GM10847 (cell line): Measurements from ENCODE around the gene IL36B.

Experiments
- POLR2A ChIP-seq: IDR thresholded peaks from 2 replicates; pipeline ENCODE4 v1.6.1; 2011; ENCODE audit not compliant: insufficient read length; ENCODE audit errors: extremely low read depth

Gene IL36B

GRCh38 chr2:113007250-113007649, 45.4 kb downstream of the IL36B start:
- no peak for TF ChIP-seq POLR2A

GRCh38 chr2:113005030-113005509, 47.6 kb downstream of the IL36B start, which contains the start of gene IL36A:
TSS of gene IL36A (plus strand) at chr2:113005459. CDS start at chr2:113005872, 413 bp downstream.
- no peak for TF ChIP-seq POLR2A

- TF ChIP-seq POLR2A, result no peak
Observed at GRCh38 chr2:113002677-113003076, 50.0 kb downstream of the IL36B start.

- TF ChIP-seq POLR2A, result no peak
Observed at GRCh38 chr2:113000436-113000835, 52.2 kb downstream of the IL36B start.

- TF ChIP-seq POLR2A, result no peak
Observed at GRCh38 chr2:112997151-112997550, 55.5 kb downstream of the IL36B start.

GRCh38 chr2:112996635-112997034, 56.0 kb downstream of the IL36B start:
- no peak for TF ChIP-seq POLR2A

DNA sequence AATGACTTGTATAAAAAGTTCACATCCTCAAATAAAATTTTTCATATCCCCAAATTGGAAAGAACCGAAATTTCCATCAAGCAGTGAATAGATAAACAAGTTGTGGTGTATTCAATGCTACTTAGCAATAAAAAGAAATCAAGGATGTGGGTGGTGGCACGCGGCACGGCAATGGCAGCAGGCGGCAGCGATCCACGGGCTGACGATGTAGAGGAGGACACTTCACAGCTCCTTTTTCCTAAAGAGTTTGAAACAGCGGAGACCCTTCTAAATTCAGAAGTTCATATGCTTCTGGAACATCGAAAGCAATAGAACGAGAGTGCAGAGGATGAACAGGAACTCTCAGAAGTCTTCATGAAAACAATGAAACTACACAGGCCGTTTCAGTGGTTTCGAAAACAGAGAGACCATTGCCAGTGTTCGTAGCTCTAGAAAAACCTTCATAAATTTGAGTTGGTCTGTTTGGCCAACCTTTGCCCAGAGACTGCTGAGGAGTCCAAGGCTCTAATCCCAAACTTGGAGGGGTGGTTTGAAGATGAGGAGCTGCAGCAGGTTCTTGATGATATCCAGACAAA, 57.2 kb downstream of the IL36B start:
- no peak for TF ChIP-seq POLR2A

DNA sequence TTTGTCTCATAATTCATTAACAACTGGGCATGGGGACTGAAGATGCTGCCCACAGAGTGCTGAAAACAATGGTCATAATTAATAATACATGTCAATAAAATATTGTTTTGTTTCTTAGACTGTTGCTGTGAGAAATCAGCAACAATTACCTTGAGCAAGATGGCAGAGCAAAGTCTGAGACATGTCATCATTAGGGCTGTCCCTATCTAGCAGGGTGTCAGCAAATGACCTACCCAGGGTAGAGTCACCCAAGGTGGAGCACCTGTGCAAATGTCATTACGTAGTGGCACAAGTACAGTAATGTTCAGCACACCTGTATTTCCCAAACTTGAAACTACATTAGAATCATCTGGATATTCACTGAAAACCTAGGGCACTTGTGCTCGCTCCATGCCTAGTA, 58.0 kb downstream of the IL36B start:
- no peak for TF ChIP-seq POLR2A

DNA sequence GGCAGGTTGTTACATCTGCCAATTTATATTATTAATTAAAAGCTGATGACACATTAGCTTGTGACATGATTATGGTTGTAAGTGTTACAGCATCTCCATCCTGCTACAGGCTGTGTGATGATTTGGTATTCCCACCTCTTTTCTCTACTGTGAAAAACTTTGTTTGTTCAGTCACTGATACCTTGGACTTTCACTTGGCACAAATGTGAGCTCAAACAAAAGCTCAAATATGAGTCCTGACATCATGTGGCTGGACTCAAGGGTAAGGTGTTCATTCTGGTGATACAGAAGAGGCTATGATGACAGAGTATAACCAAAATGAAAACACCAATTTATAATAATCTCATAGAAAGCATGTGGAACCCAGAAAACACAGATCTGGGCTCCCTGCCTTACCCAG, 58.8 kb downstream of the IL36B start:
- TF ChIP-seq POLR2A, result no peak

DNA sequence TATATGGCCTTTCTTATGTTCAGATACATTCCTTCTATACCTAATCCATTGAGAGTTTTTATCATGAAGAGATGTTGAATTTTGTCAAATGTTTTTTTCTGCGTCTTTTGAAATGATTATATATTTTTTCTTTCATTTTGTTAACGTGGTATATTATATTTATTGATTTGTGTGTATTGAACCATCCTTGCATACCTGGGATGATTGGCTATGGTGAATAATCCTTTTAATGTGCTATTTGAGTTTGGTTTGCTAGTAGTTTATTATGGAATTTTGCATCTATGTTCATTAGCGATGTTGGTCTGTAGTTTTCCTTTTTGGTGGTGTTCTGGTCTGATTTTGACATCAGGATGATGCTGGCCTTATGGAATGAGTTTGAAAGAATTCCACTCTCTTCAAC, 63.1 kb downstream of the IL36B start:
- no peak for TF ChIP-seq POLR2A

DNA sequence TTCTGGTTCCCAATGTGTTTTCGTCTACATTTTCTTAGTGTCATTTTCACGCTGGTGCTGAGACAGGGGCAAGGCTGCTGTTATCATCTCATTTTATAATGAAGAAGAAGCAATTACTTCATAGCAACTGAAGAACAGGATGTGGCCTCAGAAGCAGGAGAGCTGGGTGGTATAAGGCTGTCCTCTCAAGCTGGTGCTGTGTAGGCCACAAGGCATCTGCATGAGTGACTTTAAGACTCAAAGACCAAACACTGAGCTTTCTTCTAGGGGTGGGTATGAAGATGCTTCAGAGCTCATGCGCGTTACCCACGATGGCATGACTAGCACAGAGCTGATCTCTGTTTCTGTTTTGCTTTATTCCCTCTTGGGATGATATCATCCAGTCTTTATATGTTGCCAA, 67.6 kb downstream of the IL36B start:
- TF ChIP-seq POLR2A, result no peak

- no peak for TF ChIP-seq POLR2A
Observed at GRCh38 chr2:112980537-112980936, 72.1 kb downstream of the IL36B start.

GRCh38 chr2:112979731-112980130, 72.9 kb downstream of the IL36B start:
- no peak for TF ChIP-seq POLR2A

- TF ChIP-seq POLR2A, result no peak
Observed at GRCh38 chr2:112977559-112978056, 75.1 kb downstream of the IL36B start, which contains the start of gene IL36G. TSS of gene IL36G (plus strand) at chr2:112978006. CDS start at chr2:112978639, 633 bp downstream.
